HFF-Myc (cell line): ENCODE data around the gene MCM9.

Source experiments
- DNase-seq: peaks from one replicate; pipeline ENCODE4 v3.0.0-alpha.2; 2011; ENCODE audit warnings: low read depth; ENCODE audit errors: extremely low read depth
- H3K4me3 ChIP-seq: replicated peaks from 2 replicates; pipeline ENCODE4 v1.5.1; 2011; ENCODE audit warnings: low read depth, mild to moderate bottlenecking, control low read depth, low read length
- CTCF ChIP-seq: IDR thresholded peaks from 2 replicates; pipeline ENCODE4 v1.5.1; 2012; ENCODE audit warnings: mild to moderate bottlenecking, low read depth, low read length, control low read depth; ENCODE audit errors: missing control alignments

The MCM9 gene

GRCh38 chr6:118881440-118882313 lies 53.3 kb downstream of the MCM9 start:
- H3K4me3 ChIP-seq, result no peak overlapping the region
- DNase-seq, result no peak
- no peak for TF ChIP-seq CTCF

- no peak for TF ChIP-seq CTCF
- DNase-seq, result no peak
- H3K4me3 ChIP-seq, result no peak overlapping the region
These were observed 57.2 kb downstream of the MCM9 start for GRCh38 chr6:118877806-118878205.

GRCh38 chr6:118876814-118877213 lies 58.1 kb downstream of the MCM9 start:
- no peak overlapping the region for H3K4me3 ChIP-seq
- DNase-seq, result no peak
- TF ChIP-seq CTCF, result no peak

- TF ChIP-seq CTCF, result no peak
- no peak for DNase-seq
These were observed 58.8 kb downstream of the MCM9 start for GRCh38 chr6:118876198-118876597.

GRCh38 chr6:118875672-118876071 lies 59.3 kb downstream of the MCM9 start:
- no peak for DNase-seq
- TF ChIP-seq CTCF, result no peak
- no peak overlapping the region for H3K4me3 ChIP-seq

More at GRCh38 chr6:118876198-118876597, 58.8 kb downstream of the MCM9 start:
- H3K4me3 ChIP-seq, result no peak overlapping the region

GRCh38 chr6:118873239-118873638 lies 61.7 kb downstream of the MCM9 start:
- no peak for TF ChIP-seq CTCF
- DNase-seq, result no peak
- H3K4me3 ChIP-seq, result no peak overlapping the region
